H1 (cell line): ENCODE data around the gene THRB. TPM values are rescaled to one million over a fixed set of nuclear protein-coding genes. Genes with fewer than 3 reads are reported as not detected.

Experiments
- CTCF ChIA-PET: fragments of 300-600 bp; sonication (Branson Sonifier 250); formaldehyde crosslinking; loops from one replicate; lab custom pipeline; 2021; ENCODE audit not compliant: partially characterized antibody; lab: Charles Lee
- POLR2A ChIA-PET: fragments of 300-600 bp; sonication (Branson Sonifier 250); formaldehyde crosslinking; loops from one replicate; lab custom pipeline; 2021; ENCODE audit warnings: inconsistent platforms; ENCODE audit not compliant: partially characterized antibody; lab: Charles Lee
- DNase-seq, 2 experiments: peaks; one replicate each; pipeline versions ENCODE4 v3.0.0 to v3.0.0-alpha.2; 2010 to 2022; ENCODE audit warnings: low spot score in 2 of 2, low read depth in 1 of 2, mixed read lengths in 1 of 2
- FAIRE-seq: peaks from 2 replicates; lab custom pipeline; 2011; peaks lifted over from hg19 to GRCh38; lab: Jason Lieb, UNC
- H2AFZ ChIP-seq: 2 replicates; pipeline ENCODE4 v1.8.1; 2012; ENCODE audit warnings: low read length, inconsistent platforms
- H2AK5ac ChIP-seq: 2 replicates; pipeline ENCODE4 v1.6.1; 2013; ENCODE audit warnings: low read depth, low read length
- H2BK120ac ChIP-seq: replicated peaks from 2 replicates; pipeline ENCODE3; 2013; ENCODE audit warnings: low read depth, low read length, inconsistent platforms
- H2BK12ac ChIP-seq: 2 replicates; pipeline ENCODE4 v1.6.1; 2013; ENCODE audit warnings: low read depth, low read length
- H2BK15ac ChIP-seq: 2 replicates; pipeline ENCODE4 v1.6.1; 2013; ENCODE audit warnings: low read length
- H2BK20ac ChIP-seq: 2 replicates; pipeline ENCODE4 v1.6.1; 2013; ENCODE audit warnings: low read length
- H2BK5ac ChIP-seq: 2 replicates; pipeline ENCODE4 v1.6.1; 2013; ENCODE audit warnings: low read depth, low read length
- H3K14ac ChIP-seq: 2 replicates; pipeline ENCODE4 v1.6.1; 2013; ENCODE audit warnings: inconsistent platforms; ENCODE audit not compliant: insufficient read length
- H3K18ac ChIP-seq: 2 replicates; pipeline ENCODE4 v1.6.1; 2013; ENCODE audit warnings: low read length; ENCODE audit errors: extremely low read depth
- H3K23ac ChIP-seq: 2 replicates; pipeline ENCODE4 v1.6.1; 2013; ENCODE audit warnings: inconsistent platforms; ENCODE audit not compliant: insufficient read length
- H3K23me2 ChIP-seq: 2 replicates; pipeline ENCODE4 v1.6.1; 2013; ENCODE audit warnings: low read depth, low read length
- H3K27ac ChIP-seq: 2 replicates; pipeline ENCODE4 v1.6.1; 2011; ENCODE audit warnings: low read depth, low read length, inconsistent platforms
- H3K27me3 ChIP-seq, 4 experiments: replicated peaks in 1 of 4; 1 replicate in 1 of 4; 2 replicates in 3 of 4; pipeline versions ENCODE4 v1.6.1 to v1.8.1; 2011 to 2013; ENCODE audit warnings: low read length in 3 of 4, mild to moderate bottlenecking in 3 of 4, inconsistent platforms in 2 of 4, mixed read lengths in 2 of 4, moderate library complexity in 1 of 4; ENCODE audit not compliant: control insufficient read depth in 3 of 4, insufficient read depth in 3 of 4; ENCODE audit errors: extremely low read depth in 1 of 4
- H3K36me3 ChIP-seq, 4 experiments: 2 replicates each; pipeline versions ENCODE4 v1.6.1 to v1.8.1; 2011 to 2013; ENCODE audit warnings: mild to moderate bottlenecking in 4 of 4, low read length in 3 of 4, moderate library complexity in 2 of 4, control low read depth in 1 of 4, inconsistent platforms in 1 of 4; ENCODE audit not compliant: insufficient read depth in 4 of 4, control insufficient read depth in 2 of 4
- H3K4ac ChIP-seq: replicated peaks from 2 replicates; pipeline ENCODE3; 2013; ENCODE audit warnings: low read length, low read depth, mixed read lengths, inconsistent platforms; ENCODE audit not compliant: insufficient read length
- H3K4me1 ChIP-seq, 4 experiments: replicated peaks in 1 of 4; 1 replicate in 1 of 4; 2 replicates in 3 of 4; pipeline versions ENCODE4 v1.6.1 to v1.8.1; 2011 to 2013; ENCODE audit warnings: low read length in 3 of 4, inconsistent platforms in 2 of 4, mixed read lengths in 1 of 4; ENCODE audit not compliant: insufficient read depth in 4 of 4, control insufficient read depth in 3 of 4
- H3K4me2 ChIP-seq, 2 experiments: 2 replicates each; pipeline versions ENCODE4 v1.6.1 to v1.8.1; 2011 to 2013; ENCODE audit warnings: low read depth in 2 of 2, low read length in 2 of 2, control low read depth in 1 of 2, inconsistent platforms in 1 of 2, mild to moderate bottlenecking in 1 of 2; ENCODE audit not compliant: insufficient read depth in 1 of 2
- H3K4me3 ChIP-seq, 4 experiments: fragments of 200-600, 300-600 bp in 1 of 4; sonication (generic), shearing (Covaris generic), sonication (Bioruptor Twin) in 1 of 4; 2 replicates each; pipeline versions ENCODE4 v1.5.1 to v1.8.1; 2011 to 2016; ENCODE audit warnings: low read length in 4 of 4, low read depth in 3 of 4, control low read depth in 2 of 4, inconsistent platforms in 2 of 4, mild to moderate bottlenecking in 2 of 4, mixed read lengths in 1 of 4, moderate library complexity in 1 of 4; ENCODE audit not compliant: insufficient read depth in 2 of 4; ENCODE audit errors: extremely low read depth in 1 of 4
- H3K56ac ChIP-seq: replicated peaks from 2 replicates; pipeline ENCODE3; 2013; ENCODE audit warnings: low read depth, mild to moderate bottlenecking, mixed read lengths, low read length, inconsistent platforms; ENCODE audit not compliant: insufficient read length
- H3K79me1 ChIP-seq: 2 replicates; pipeline ENCODE4 v1.6.1; 2013; ENCODE audit warnings: low read depth, low read length, control low read depth
- H3K79me2 ChIP-seq, 2 experiments: 2 replicates each; pipeline versions ENCODE4 v1.6.1 to v1.8.1; 2012 to 2013; ENCODE audit warnings: low read length in 2 of 2, mild to moderate bottlenecking in 2 of 2, inconsistent platforms in 1 of 2; ENCODE audit not compliant: insufficient read depth in 2 of 2, control insufficient read depth in 1 of 2
- H3K9ac ChIP-seq, 4 experiments: replicated peaks in 1 of 4; 1 replicate in 1 of 4; 2 replicates in 3 of 4; pipeline versions ENCODE4 v1.6.1 to v1.8.1; 2011 to 2013; ENCODE audit warnings: low read depth in 3 of 4, low read length in 3 of 4, control low read depth in 2 of 4, mild to moderate bottlenecking in 2 of 4, moderate library complexity in 2 of 4, inconsistent platforms in 1 of 4; ENCODE audit errors: extremely low read depth in 1 of 4
- H3K9me3 ChIP-seq, 2 experiments: 2 replicates each; pipeline versions ENCODE4 v1.6.1 to v1.8.1; 2012 to 2013; ENCODE audit warnings: mild to moderate bottlenecking in 2 of 2, moderate library complexity in 2 of 2, control low read depth in 1 of 2, inconsistent platforms in 1 of 2, low read depth in 1 of 2, low read length in 1 of 2, mixed read lengths in 1 of 2; ENCODE audit not compliant: insufficient read depth in 2 of 2
- H4K20me1 ChIP-seq, 2 experiments: replicated peaks in 1 of 2; 2 replicates each; pipeline versions ENCODE3 to v1.8.1; 2011 to 2013; ENCODE audit warnings: inconsistent platforms in 2 of 2, low read length in 2 of 2, mild to moderate bottlenecking in 1 of 2; ENCODE audit not compliant: insufficient read depth in 2 of 2, control insufficient read depth in 1 of 2
- H4K5ac ChIP-seq: 2 replicates; pipeline ENCODE4 v1.6.1; 2013; ENCODE audit warnings: low read length, low read depth, mixed read lengths, inconsistent platforms; ENCODE audit not compliant: insufficient read length
- H4K8ac ChIP-seq: 2 replicates; pipeline ENCODE4 v1.8.0; 2013; ENCODE audit warnings: mild to moderate bottlenecking, moderate library complexity, low read length, inconsistent platforms; ENCODE audit not compliant: insufficient read depth; ENCODE audit errors: extremely low read depth
- H4K91ac ChIP-seq: replicated peaks from 2 replicates; pipeline ENCODE3; 2013; ENCODE audit warnings: low read length, mixed read lengths, inconsistent platforms; ENCODE audit not compliant: insufficient read length
- CBX8 ChIP-seq: fragments of 300-800, 300-1000 bp; sonication (generic); IDR thresholded peaks from 2 replicates; pipeline ENCODE4 v1.7.1; 2016; ENCODE audit warnings: low read depth, low read length, borderline replicate concordance
- CEBPB ChIP-seq: IDR thresholded peaks from 2 replicates; pipeline ENCODE4 v1.6.1; 2012; ENCODE audit warnings: low read depth, low read length
- CTCF ChIP-seq, 3 experiments: IDR thresholded peaks; 1 replicate in 2 of 3; 2 replicates in 1 of 3; pipeline versions ENCODE4 v1.5.1 to v1.6.1; 2011; ENCODE audit warnings: low read length in 3 of 3, mild to moderate bottlenecking in 3 of 3, inconsistent platforms in 2 of 3, low read depth in 1 of 3, moderate library complexity in 1 of 3; ENCODE audit not compliant: insufficient read depth in 1 of 3; ENCODE audit errors: control extremely low read depth in 1 of 3
- GTF2F1 ChIP-seq: IDR thresholded peaks from 2 replicates; pipeline ENCODE4 v1.6.1; 2012; ENCODE audit warnings: low read depth, low read length, improper control_type of control experiment, borderline replicate concordance
- HDAC2 ChIP-seq, 2 experiments: fragments of 300-600 bp in 1 of 2; sonication (generic) in 1 of 2; IDR thresholded peaks; 2 replicates each; pipeline ENCODE4 v1.6.1; 2011 to 2012; ENCODE audit warnings: low read depth in 2 of 2, low read length in 2 of 2, mild to moderate bottlenecking in 2 of 2, moderate library complexity in 2 of 2, borderline replicate concordance in 1 of 2, inconsistent platforms in 1 of 2
- POLR2AphosphoS5 ChIP-seq: IDR thresholded peaks from 2 replicates; pipeline ENCODE4 v1.6.1; 2011; ENCODE audit warnings: low read depth, low read length
- POU5F1 ChIP-seq: IDR thresholded peaks from 2 replicates; pipeline ENCODE4 v1.6.1; 2011; ENCODE audit warnings: low read depth, mild to moderate bottlenecking, low read length, moderate library complexity
- RAD21 ChIP-seq, 2 experiments: IDR thresholded peaks in 1 of 2; conservative IDR thresholded peaks in 1 of 2; 2 replicates each; pipeline ENCODE4 v1.6.1; 2011; ENCODE audit warnings: low read depth in 2 of 2, low read length in 2 of 2, improper control_type of control experiment in 1 of 2, inconsistent platforms in 1 of 2, mild to moderate bottlenecking in 1 of 2, moderate library complexity in 1 of 2
- SAP30 ChIP-seq: fragments of 300-600 bp; sonication (generic); IDR thresholded peaks from 2 replicates; pipeline ENCODE4 v1.7.1; 2012; ENCODE audit warnings: low read length, moderate library complexity, mild to moderate bottlenecking, inconsistent platforms; ENCODE audit not compliant: insufficient read depth, insufficient replicate concordance
- WGBS, 2 experiments: shearing (Covaris generic) in 1 of 2; methylation state at CpG; one replicate each; pipeline versions ENCODE4 v1.1.6 to v1.1.7; 2013 to 2015; ENCODE audit warnings: low lambda C conversion rate in 2 of 2, mixed read lengths in 2 of 2, inconsistent platforms in 1 of 2, low coverage in 1 of 2, missing lambda C conversion rate in 1 of 2; ENCODE audit not compliant: insufficient replicate concordance in 2 of 2, insufficient coverage in 1 of 2, insufficient read length in 1 of 2; ENCODE audit errors: extremely low coverage in 1 of 2, missing lambda C conversion rate in 1 of 2; 5-methylcytosine and 5-hydroxymethylcytosine counted together
- polyA plus RNA-seq, 7 experiments: library from polyadenylated mRNA; depleted of rRNA in 3 of 7; stranded (reverse) in 5 of 7; unstranded in 2 of 7; fragments of >200 nt in 5 of 7; fragments of 200-250 nt in 2 of 7; gene quantifications; 1 replicate in 5 of 7; 2 replicates in 1 of 7; 4 replicates in 1 of 7; pipeline versions ENCODE4 v1.2.1 to v1.2.3, GENCODE V29; 2011 to 2013; ENCODE audit warnings: missing spikeins in 2 of 7, mixed read lengths in 2 of 7
- total RNA-seq: library from RNA; stranded (reverse); fragmentation: NEBNext Ultra II Directional; extraction: Animal tissue kit (Norgen Biotek cat#: 25700); gene quantifications from 2 replicates; pipeline ENCODE4 v1.2.1, GENCODE V29; 2021

The THRB gene
- total and polyA plus RNA-seq, 2 of the 8 experiments (the other 6 are each of a cell fraction or from before 2014, with no cell fraction given), result 0.98 to 3.9 TPM

GRCh38 chr3:24352893-24353553 is 141.6 kb downstream of the THRB start:
- Histone ChIP-seq H3K4me3 (no peak overlapping the region), H3K18ac (no peak overlapping the region), H3K23ac (no peak overlapping the region), H3K36me3 (no peaks in the 10 kb centered on the region), H2BK12ac (no peak overlapping the region), H3K79me2 (no peaks in the 10 kb centered on the region), H3K56ac (no peak overlapping the region), H2BK5ac (no peak overlapping the region), H3K9me3 (no peaks in the 10 kb centered on the region), H2AK5ac (no peak overlapping the region), H2BK15ac (no peak overlapping the region), H4K8ac (no peak overlapping the region), H3K14ac (no peak overlapping the region), H2AFZ (no peak overlapping the region), H4K5ac (no peak overlapping the region), H3K4ac (no peak overlapping the region), H4K20me1 (no peaks in the 10 kb centered on the region), H3K27ac (no peak overlapping the region), H4K91ac (no peak overlapping the region), H3K9ac (no peak overlapping the region), H2BK120ac (no peak overlapping the region), H3K27me3 (no peaks in the 10 kb centered on the region), H2BK20ac (no peak overlapping the region), H3K79me1 (no peaks in the 10 kb centered on the region), H3K23me2 (no peaks in the 10 kb centered on the region), H3K4me2 (no peak overlapping the region), H3K4me1 (no peaks in the 10 kb centered on the region)
- DNase-seq (no peak), FAIRE-seq (no peak)
- WGBS, 2 experiments, result 89% methylated on average over 3 of the region's 3 CpGs; no CpG with 5 or more reads in 1 of the 2 experiments
- ChIA-PET POLR2A (no interaction called here), CTCF (interaction anchor here (1.0 to 1.3 kb wide), 3 partner anchors 10 to 329 kb away, joined by 3 to 5 read pairs (median 3); no protein-coding TSS in a partner anchor)
- TF ChIP-seq RAD21 (IDR thresholded peaks at IDR 0.05 in 1 of 2, conservative IDR thresholded peaks at IDR 0.05 in 1 of 2; ENCODE audit: low read depth in 2 of 2, low read length in 2 of 2) (no peak), CTCF (IDR thresholded peaks at IDR 0.05; ENCODE audit: control extremely low read depth in 1 of 3, insufficient read depth in 1 of 3, low read depth in 1 of 3, low read length in 3 of 3) (no peak), HDAC2 (IDR thresholded peaks at IDR 0.05; ENCODE audit: borderline replicate concordance in 1 of 2, low read depth in 2 of 2, low read length in 2 of 2) (no peak), POLR2AphosphoS5 (no peak), CBX8 (no peak), GTF2F1 (no peak), SAP30 (no peak), CEBPB (no peak), POU5F1 (no peak)
